HG03039 (cell line): Measurements from ENCODE around the gene IL1B.
"Not testable (repeated sequence)": the region's sequence is repeated elsewhere in the genome, so short reads cannot be mapped to it uniquely, and the experiment has no call there.

Experiments
- ATAC-seq: cut with Tn5 transposase; IDR thresholded peaks from one replicate; pipeline ENCODE4 v1.9.1; 2021; ENCODE audit warnings: mild to moderate bottlenecking, moderate library complexity; ENCODE audit not compliant: unreplicated experiment

The IL1B gene

GRCh38 chr2:112859406-112860183 lies 23.0 kb upstream of the IL1B start:
- not testable (repeated sequence) for ATAC-seq

- no peak for ATAC-seq
Observed at GRCh38 chr2:112850588-112850987, 14.0 kb upstream of the IL1B start.

- ATAC-seq: no peak
Observed at GRCh38 chr2:112849956-112850355, 13.4 kb upstream of the IL1B start.

- no peak for ATAC-seq
Observed at GRCh38 chr2:112848833-112849232, 12.3 kb upstream of the IL1B start.

DNA sequence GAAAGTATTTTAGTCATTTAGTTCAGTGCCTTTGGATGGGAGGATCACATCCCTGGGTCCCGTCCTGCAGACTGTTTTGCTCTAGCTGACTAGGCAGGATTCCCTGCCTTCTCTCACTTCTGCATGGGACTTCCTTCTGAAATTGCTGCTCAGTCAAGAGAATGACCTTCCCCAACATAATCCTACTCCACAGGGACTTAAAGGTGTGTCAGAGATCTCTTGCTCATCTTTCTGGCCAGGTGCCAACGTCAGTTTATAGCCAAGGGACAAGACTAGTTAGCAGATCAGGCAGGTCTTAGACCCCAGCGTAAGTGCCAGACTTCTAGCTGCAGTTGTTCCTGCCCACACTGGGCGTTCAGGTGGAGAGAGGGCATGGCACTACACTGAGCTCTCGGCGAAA lies 9.5 kb upstream of the IL1B start:
- no peak for ATAC-seq

- ATAC-seq: no peak
Observed at GRCh38 chr2:112843836-112844235, 7.3 kb upstream of the IL1B start.

GRCh38 chr2:112843288-112843687 lies 6.7 kb upstream of the IL1B start:
- ATAC-seq: no peak

- ATAC-seq: no peak
Observed at GRCh38 chr2:112841295-112842044, 4.9 kb upstream of the IL1B start.

GRCh38 chr2:112840068-112840445 lies 3.5 kb upstream of the IL1B start:
- no peak for ATAC-seq

GRCh38 chr2:112839407-112840067 lies 3.0 kb upstream of the IL1B start:
- no peak for ATAC-seq

DNA sequence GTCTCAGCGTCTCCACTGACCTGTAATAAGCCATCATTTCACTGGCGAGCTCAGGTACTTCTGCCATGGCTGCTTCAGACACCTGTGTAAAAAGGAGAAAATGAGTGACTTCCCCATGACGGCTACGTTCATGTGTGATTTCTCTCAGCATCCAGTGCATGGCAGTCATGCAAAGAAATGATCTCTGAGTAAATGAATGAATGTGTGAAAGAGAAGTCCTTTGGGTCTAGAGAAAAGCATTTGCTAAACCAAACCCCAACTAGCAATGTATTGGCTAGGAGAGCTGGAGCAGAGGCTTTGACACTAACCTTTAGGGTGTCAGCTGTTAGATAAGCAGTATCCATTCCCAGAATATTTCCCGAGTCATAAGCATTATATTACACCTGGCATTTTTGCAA lies 417 bp downstream of the IL1B start:
- no peak for ATAC-seq

DNA sequence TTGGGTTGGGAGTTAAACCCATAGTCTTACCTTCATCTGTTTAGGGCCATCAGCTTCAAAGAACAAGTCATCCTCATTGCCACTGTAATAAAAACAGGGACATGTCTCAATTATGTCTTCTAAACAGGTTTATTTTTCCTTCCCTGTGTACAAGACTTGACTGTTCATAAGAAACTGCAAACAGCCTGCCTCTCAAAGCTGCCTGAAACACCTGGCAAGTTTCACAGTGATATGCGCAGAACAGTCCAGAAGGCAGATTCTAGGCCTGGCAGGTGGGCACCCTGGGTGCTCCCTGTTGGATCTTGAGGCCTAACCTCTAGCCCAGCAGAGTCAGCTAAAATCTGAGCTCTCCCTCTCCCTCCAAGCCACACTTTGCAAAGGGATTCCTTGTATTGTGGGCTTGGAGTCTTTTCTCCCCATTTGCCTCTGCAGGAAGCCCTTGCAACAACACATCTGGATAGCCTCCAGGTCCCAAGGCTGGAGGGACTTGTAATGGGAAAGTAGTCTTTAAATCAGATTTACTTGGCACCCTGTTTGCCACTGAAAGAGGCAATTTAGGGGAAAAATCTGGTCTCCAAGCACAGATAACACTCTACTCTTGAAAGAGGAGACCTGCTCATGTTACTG lies 930 bp downstream of the IL1B start:
- no peak for ATAC-seq

DNA sequence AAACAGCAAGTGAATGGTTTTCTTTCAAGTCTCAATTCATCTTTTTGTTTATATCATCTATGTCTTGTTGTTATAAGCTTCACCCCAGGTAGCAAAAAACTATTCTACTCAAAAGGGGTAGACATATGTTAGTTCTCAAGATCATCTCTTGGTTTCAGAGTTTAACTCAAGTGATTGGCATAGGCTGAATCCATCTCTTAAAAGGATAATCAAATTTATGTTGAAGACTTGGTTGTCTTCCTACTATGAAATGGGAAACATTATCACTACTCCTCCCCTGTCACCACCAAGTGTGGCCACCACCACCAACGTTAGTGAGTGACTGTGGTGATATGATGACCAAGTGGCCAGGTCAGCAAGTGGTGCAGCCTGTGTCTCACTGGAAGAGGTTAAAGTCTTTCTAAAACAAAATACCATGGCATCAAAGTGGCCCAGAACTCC lies 1.5 kb downstream of the IL1B start:
- no peak for ATAC-seq

DNA sequence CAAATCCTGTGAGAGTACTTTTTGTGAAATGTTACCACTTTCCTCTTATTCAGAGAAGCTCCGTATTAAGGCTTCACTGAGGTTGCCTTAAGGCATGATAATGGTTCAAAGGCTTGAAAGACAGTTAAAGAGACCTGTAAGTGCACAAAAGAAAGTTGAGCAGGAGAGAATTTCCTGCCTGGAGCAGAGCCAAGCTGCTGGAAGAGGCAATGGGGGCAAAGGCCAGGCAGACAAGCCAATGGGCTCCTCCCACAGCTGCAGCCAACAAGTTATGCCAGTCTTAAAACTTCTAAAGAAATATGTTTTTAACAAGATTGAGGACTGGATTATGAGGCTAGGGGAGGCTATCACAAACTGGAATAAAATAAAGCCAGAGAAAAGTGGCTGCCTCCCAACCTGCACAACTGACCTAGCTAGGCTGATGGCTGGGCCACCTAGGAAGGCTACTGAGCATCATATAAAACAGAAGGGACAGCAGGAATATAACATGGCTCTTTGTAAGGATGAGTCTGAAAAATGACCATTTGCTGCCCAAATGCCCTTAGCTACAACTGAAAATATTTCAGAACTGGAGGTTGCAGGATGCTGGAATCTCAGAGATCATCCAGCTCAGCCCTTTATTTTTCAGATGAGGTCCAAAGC lies 2.1 kb downstream of the IL1B start:
- ATAC-seq: no peak

GRCh38 chr2:112833976-112834375 lies 2.6 kb downstream of the IL1B start:
- ATAC-seq: no peak

GRCh38 chr2:112833639-112833931 lies 3.0 kb downstream of the IL1B start:
- not testable (repeated sequence) for ATAC-seq

GRCh38 chr2:112832841-112833638 lies 3.5 kb downstream of the IL1B start:
- ATAC-seq: no peak

DNA sequence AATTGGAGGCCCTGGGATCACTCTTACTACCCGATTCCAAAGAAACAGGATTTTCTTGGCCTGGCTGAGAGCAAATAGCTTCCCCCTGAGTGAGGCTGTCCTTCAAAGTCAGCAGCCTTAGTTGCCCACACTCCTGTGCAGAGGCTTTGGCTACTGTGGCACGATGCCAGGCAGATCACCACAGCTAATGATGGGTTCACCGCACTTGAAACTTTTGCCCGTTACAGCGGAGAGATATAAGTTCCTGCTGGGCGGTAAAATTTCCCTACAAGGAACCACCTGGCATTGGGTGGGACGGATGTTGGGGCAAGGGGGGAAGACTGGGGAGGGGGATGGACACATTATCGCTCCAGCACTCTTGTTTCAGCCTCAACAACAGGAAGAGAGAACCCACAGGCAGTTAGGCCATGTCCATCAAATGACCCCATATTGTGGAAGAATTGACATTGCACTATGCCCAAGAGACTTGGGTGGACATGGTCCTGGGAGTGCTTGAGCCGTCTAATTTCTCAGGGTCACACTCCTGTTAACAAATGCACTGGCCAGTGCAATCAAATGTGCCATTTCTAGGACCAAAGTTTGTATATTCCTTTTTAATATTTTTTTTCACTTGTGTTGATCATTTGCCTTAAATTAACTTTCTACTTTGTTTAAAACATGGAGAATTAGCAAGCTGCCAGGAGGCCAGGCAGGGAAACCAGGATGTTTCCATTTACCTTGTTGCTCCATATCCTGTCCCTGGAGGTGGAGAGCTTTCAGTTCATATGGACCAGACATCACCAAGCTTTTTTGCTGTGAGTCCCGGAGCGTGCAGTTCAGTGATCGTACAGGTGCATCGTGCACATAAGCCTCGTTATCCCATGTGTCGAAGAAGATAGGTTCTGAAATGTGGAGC lies 4.4 kb downstream of the IL1B start:
- ATAC-seq: no peak

DNA sequence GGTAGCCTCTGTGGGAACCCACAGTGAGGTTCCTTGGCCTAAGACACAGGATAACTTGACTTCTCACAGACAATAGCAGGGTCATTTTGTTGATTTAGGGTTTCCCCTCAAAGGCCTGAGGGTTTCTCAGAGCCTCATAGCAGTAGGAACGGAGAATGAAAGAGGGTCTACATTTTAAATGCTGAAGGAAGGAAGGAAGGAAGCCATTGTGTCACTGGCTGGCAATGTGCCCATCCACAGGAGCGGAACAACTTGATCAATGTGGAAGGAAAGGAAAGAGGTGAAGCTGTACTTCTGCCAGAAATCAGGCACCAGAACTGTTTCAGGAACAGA lies 5.1 kb downstream of the IL1B start:
- no peak for ATAC-seq
